ENCODE data around the gene SYT13.

- TF ChIP-seq EP300 (IDR thresholded peaks at IDR 0.05; ENCODE audit: borderline replicate concordance in 1 of 2, control insufficient read depth in 1 of 2, low read depth in 2 of 2, low read length in 2 of 2) (no peak), STAT1 (conservative IDR thresholded peaks at IDR 0.05) (no peak), MYC (IDR thresholded peaks at IDR 0.05; ENCODE audit: insufficient read depth, insufficient read length, insufficient replicate concordance, low read length, severe bottlenecking) (no peak), IRF4 (IDR thresholded peaks at IDR 0.05; ENCODE audit: low read depth, low read length) (no peak), LARP7 (IDR thresholded peaks at IDR 0.05) (no peak)
These were observed 36.0 kb downstream of the SYT13 start for GRCh38 chr11:45250035-45250718.

Data from GM12878 (cell line).